ENCODE measurements around the gene NOL6.

The NOL6 gene

DNA sequence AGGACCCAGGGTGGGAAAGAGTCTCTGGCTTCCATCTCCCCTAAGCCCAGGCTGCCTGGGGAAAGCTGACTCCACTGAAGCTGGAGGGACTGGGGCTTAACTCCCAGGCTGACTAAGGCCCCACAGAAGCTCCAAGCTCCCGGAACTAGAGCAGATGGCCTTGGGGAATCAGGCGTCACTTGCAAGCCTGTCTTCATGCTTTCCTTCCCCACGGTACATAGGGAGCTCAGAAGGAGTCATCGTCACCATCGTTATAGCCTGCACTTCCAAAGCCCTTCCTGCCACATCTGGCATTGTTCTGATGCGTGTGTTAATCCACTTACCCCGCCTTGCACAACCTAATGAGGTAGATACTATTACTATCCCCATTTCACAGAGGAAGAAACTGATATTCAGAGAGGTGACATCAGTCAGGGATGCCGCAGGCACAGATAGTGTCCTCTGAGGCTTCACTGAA lies 37.9 kb downstream of the NOL6 start:
- TF ChIP-seq, protein P1, sequence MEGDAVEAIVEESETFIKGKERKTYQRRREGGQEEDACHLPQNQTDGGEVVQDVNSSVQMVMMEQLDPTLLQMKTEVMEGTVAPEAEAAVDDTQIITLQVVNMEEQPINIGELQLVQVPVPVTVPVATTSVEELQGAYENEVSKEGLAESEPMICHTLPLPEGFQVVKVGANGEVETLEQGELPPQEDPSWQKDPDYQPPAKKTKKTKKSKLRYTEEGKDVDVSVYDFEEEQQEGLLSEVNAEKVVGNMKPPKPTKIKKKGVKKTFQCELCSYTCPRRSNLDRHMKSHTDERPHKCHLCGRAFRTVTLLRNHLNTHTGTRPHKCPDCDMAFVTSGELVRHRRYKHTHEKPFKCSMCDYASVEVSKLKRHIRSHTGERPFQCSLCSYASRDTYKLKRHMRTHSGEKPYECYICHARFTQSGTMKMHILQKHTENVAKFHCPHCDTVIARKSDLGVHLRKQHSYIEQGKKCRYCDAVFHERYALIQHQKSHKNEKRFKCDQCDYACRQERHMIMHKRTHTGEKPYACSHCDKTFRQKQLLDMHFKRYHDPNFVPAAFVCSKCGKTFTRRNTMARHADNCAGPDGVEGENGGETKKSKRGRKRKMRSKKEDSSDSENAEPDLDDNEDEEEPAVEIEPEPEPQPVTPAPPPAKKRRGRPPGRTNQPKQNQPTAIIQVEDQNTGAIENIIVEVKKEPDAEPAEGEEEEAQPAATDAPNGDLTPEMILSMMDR (conservative IDR thresholded peaks at IDR 0.05; ENCODE audit: low read depth, low read length): no peak
- DNase-seq (ENCODE audit: low read depth): no peak

DNA sequence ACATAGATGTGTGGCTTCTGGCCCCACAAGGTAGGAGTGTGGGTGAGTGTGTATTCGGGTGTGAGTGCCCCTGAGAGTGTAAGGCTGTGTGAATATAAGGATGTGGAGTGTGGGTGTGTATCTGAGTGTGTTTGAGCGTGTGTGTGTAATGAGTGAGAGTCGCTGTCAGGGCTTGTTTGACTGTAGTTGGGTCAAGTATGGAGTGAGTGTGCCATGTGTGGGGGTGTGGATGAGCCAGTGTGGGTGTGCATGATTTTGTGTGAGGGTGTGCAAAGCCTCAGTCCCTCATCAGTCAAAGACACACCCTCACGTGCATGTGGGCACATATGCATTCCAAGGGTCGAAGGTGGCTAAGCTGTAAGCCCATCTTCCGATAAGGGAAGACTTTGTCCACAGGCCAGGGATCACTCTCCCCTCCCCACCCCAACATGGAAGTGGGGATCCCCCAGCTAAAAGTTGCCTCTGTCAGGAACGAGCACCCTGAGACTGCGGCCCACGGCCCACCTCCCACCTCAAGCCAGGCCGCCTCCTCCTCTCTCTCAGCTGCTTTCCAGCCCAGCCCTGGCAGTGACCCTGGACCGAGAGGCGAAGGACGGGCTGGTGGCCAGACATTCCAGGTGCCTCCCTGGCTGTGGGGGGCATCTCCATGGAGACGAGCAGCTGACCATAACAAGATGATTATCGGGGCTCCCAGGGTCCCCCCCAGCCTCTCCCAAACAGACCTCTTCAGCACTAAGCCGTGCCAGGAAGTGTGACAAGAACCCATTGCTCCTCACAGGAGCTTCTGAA lies 39.2 kb downstream of the NOL6 start:
- TF ChIP-seq, protein P1 (conservative IDR thresholded peaks at IDR 0.05; ENCODE audit: low read depth, low read length): no peak
- H3K4me3 ChIP-seq (ENCODE audit: low read depth, low read length): no peak overlapping the region
- no peak for DNase-seq (ENCODE audit: low read depth)

More for the DNA sequence above, 37.9 kb downstream of the NOL6 start:
- H3K4me3 ChIP-seq (ENCODE audit: low read depth, low read length): no peak overlapping the region

DNA sequence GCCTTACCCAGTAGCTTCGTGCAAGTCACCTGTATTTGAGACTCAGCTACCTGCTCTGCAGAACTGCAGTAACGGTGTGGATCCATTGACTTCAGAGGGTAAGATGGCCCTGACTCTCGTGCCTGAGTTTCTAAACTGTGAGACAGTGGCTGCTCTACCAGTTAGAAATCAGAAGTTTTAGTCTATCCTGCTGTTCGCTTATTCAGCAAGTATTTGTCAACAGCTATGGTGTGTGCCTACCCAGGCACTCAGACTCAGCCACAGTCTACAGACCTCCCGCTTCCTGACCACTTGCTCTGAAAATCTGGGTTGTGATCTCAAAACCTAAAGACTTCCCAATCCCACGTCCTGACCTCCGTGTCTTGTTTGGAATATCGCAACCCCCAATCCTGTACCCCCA lies 39.9 kb downstream of the NOL6 start:
- no peak for DNase-seq (ENCODE audit: low read depth)
- H3K4me3 ChIP-seq (ENCODE audit: low read depth, low read length): no peak overlapping the region
- TF ChIP-seq, protein P1 (conservative IDR thresholded peaks at IDR 0.05; ENCODE audit: low read depth, low read length): no peak

DNA sequence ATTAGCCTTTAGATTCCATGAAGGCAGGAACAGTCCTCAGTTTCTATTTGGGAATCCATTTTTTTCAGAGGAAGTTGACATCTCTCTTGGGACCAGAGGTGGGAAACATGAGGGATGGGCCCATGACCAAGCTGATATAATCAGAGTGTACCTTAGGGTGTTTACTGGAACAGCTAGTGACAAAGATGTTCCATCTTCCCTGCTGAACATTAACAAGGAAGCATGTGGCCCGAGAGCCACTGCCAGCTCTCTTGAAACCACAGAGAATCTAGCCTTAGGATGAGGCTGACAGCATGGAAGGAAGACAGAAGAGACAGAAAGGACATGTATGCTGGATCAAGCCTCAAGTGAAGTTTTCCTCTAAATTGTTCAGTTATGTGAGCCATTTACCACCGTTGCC lies 42.3 kb downstream of the NOL6 start:
- TF ChIP-seq, protein P1 (conservative IDR thresholded peaks at IDR 0.05; ENCODE audit: low read depth, low read length): no peak
- DNase-seq (ENCODE audit: low read depth): no peak
- H3K4me3 ChIP-seq (ENCODE audit: low read depth, low read length): no peak overlapping the region

DNA sequence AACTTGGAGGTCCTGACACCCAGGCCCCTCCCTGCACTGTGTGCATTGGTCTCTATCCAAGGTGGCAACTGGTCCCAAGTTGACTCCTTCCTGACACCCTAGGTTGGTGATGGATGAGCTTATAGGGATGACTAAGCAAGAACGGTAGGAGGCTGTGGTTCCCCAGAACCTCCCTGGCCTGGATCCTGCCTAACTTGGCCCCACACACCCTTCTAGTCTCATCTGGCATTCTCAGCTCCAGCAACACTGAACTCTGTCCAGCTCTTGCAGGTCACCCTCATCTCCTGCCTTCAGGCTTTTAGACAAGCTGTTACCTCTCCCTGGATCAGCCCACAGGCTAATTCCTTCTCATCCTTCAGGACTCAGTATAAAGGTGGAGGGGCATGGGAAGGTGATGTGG lies 42.8 kb downstream of the NOL6 start:
- TF ChIP-seq, protein P1 (conservative IDR thresholded peaks at IDR 0.05; ENCODE audit: low read depth, low read length): no peak
- no peak for DNase-seq (ENCODE audit: low read depth)
- H3K4me3 ChIP-seq (ENCODE audit: low read depth, low read length): no peak overlapping the region

DNA sequence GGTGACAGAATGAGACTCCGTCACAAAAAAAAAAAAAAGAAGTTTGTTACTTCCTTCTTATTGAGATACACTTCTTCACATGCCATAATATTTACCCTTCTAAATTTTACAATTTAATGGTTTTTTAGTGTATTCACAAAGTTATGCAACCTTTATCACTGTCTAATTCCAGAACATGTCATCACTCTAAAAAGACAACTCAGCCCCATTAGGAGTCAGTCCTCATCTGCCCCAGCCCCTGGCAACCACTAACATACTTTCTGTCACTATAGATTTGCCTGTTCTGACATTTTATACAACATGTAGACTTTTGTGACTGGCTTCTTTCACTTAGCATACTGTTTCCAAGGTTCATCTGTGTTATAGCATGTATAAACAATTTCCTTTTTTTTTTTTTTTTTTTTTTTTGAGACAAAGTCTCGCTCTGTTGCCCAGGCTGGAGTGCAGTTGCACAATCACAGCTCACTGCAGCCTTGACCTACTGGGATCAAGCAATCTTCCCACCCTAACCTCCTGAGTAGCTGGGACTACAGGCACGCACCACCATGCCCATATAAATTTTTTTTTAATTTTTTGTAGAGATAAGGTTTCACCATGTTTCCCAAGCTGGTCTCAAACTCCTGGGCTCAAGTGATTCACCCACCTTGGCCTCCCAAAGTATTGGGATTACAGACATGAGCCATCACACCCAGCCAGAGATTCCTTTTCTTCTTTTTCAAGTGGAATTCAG lies 44.3 kb downstream of the NOL6 start:
- TF ChIP-seq, protein P1 (conservative IDR thresholded peaks at IDR 0.05; ENCODE audit: low read depth, low read length): no peak
- H3K4me3 ChIP-seq (ENCODE audit: low read depth, low read length): no peak overlapping the region
- DNase-seq (ENCODE audit: low read depth): peak; percentile 35
